HepG2 (cell line): ENCODE measurements around the gene ACTRT2. TPM values are rescaled to one million over a fixed set of nuclear protein-coding genes. Genes with fewer than 3 reads are reported as not detected.
A peak's percentile ranks its signal among the peaks of the same experiment; 100 is the strongest.

Experiments used
- ATAC-seq: fragments of 200-7000 bp; cut with Tn5 transposase; 3 replicates; pipeline ENCODE4 v1.9.1; 2020; ENCODE audit warnings: mild to moderate bottlenecking, moderate library complexity
- BruUV-seq: library from RNA; stranded (reverse); fragments of 400-500 nt; replicated peaks from 2 replicates; lab custom pipeline; 2021; lab: Mats Ljungman, UMichigan
- CTCF ChIA-PET: fragments of 300-600 bp; formaldehyde crosslinking; extraction: SDS; loops from one replicate; lab custom pipeline; 2021; ENCODE audit warnings: low total read pairs, inconsistent platforms, low intra/inter-chr PET ratio; lab: Yijun Ruan, JAX
- POLR2A ChIA-PET: fragments of 350-600 bp; sonication (Branson Sonifier 250); formaldehyde crosslinking; loops from one replicate; lab custom pipeline; 2020; ENCODE audit warnings: antibody characterized with exemption, inconsistent platforms; lab: Yijun Ruan, JAX
- DNase-seq: peaks from one replicate; pipeline ENCODE4 v3.0.0-alpha.2; 2015; ENCODE audit warnings: low spot score
- FAIRE-seq: peaks from 3 replicates; lab custom pipeline; 2011; peaks lifted over from hg19 to GRCh38; lab: Jason Lieb, UNC
- H2AFZ ChIP-seq: one replicate; pipeline ENCODE4 v1.6.1; 2011; ENCODE audit warnings: low read length, inconsistent platforms
- H3K27ac ChIP-seq: fragments of 300-600 bp; 3 replicates; pipeline ENCODE4 v1.8.0; 2011; ENCODE audit warnings: mixed run types, mild to moderate bottlenecking, mixed read lengths, low read length, inconsistent platforms; ENCODE audit not compliant: insufficient read depth; ENCODE audit errors: extremely low read length
- H3K27me3 ChIP-seq, 2 experiments: fragments of 200-600 bp in 1 of 2; 2 replicates in 1 of 2; 3 replicates in 1 of 2; pipeline versions ENCODE4 v1.6.0 to v1.8.0; 2011; ENCODE audit warnings: low read length in 2 of 2, mild to moderate bottlenecking in 2 of 2, moderate library complexity in 2 of 2, inconsistent platforms in 1 of 2; ENCODE audit not compliant: insufficient read depth in 2 of 2, control insufficient read depth in 1 of 2
- H3K36me3 ChIP-seq, 2 experiments: fragments of 200-600 bp in 1 of 2; replicated peaks in 1 of 2; 2 replicates in 1 of 2; 3 replicates in 1 of 2; pipeline versions ENCODE4 v1.5.1 to v1.8.0; 2011; ENCODE audit warnings: low read length in 2 of 2, inconsistent platforms in 1 of 2; ENCODE audit not compliant: insufficient read depth in 2 of 2, control insufficient read depth in 1 of 2
- H3K4me1 ChIP-seq: 2 replicates; pipeline ENCODE4 v1.5.1; 2012; ENCODE audit warnings: low read length, inconsistent platforms; ENCODE audit not compliant: insufficient read depth
- H3K4me2 ChIP-seq: 2 replicates; pipeline ENCODE4 v1.6.0; 2011; ENCODE audit warnings: low read depth, low read length, inconsistent platforms
- H3K4me3 ChIP-seq, 3 experiments: fragments of 200-600 bp in 1 of 3; sonication (generic), shearing (Covaris generic) in 1 of 3; replicated peaks in 1 of 3; 2 replicates each; pipeline ENCODE4 v1.5.1; 2011 to 2016; ENCODE audit warnings: low read length in 3 of 3, inconsistent platforms in 2 of 3, low read depth in 2 of 3, mild to moderate bottlenecking in 2 of 3, control low read depth in 1 of 3, mixed read lengths in 1 of 3; ENCODE audit not compliant: insufficient read depth in 1 of 3
- H3K79me2 ChIP-seq: one replicate; pipeline ENCODE4 v1.6.1; 2011; ENCODE audit warnings: low read length, inconsistent platforms; ENCODE audit not compliant: insufficient read depth
- H3K9ac ChIP-seq: 2 replicates; pipeline ENCODE4 v1.6.0; 2011; ENCODE audit warnings: mild to moderate bottlenecking, low read depth, low read length, inconsistent platforms; ENCODE audit not compliant: insufficient read depth
- H3K9me3 ChIP-seq: 2 replicates; pipeline ENCODE4 v1.5.1; 2012; ENCODE audit warnings: mild to moderate bottlenecking, low read length
- H4K20me1 ChIP-seq: 2 replicates; pipeline ENCODE4 v1.6.0; 2011; ENCODE audit warnings: inconsistent platforms, mild to moderate bottlenecking, low read length, moderate library complexity; ENCODE audit not compliant: insufficient read depth
- ARNTL ChIP-seq: sonication (generic); formaldehyde crosslinking; IDR thresholded peaks from 2 replicates; pipeline ENCODE4 v1.4.0; 2020; ENCODE audit warnings: mild to moderate bottlenecking, missing genetic modification reagents
- MNT ChIP-seq: fragments of 450-650 bp; IDR thresholded peaks from 2 replicates; pipeline ENCODE4 v1.6.1; 2016
- SMYD3 ChIP-seq: sonication (generic); formaldehyde crosslinking; IDR thresholded peaks from 2 replicates; pipeline ENCODE4 v1.8.1; 2023; ENCODE audit warnings: mild to moderate bottlenecking, missing genetic modification reagents
- SNAPC4 ChIP-seq: sonication (generic); formaldehyde crosslinking; IDR thresholded peaks from 2 replicates; pipeline ENCODE4 v1.4.0; 2020; ENCODE audit warnings: mild to moderate bottlenecking, missing genetic modification reagents
- ZBTB46 ChIP-seq: sonication (generic); formaldehyde crosslinking; IDR thresholded peaks from 2 replicates; pipeline ENCODE4 v1.4.0; 2020; ENCODE audit warnings: mild to moderate bottlenecking, missing genetic modification reagents, borderline replicate concordance
- ZEB1 ChIP-seq: IDR thresholded peaks from 2 replicates; pipeline ENCODE4 v1.6.1; 2012; ENCODE audit warnings: mild to moderate bottlenecking, low read depth, inconsistent platforms; ENCODE audit not compliant: insufficient replicate concordance
- ZNF883 ChIP-seq: sonication (generic); formaldehyde crosslinking; IDR thresholded peaks from 2 replicates; pipeline ENCODE4 v1.5.1; 2020; ENCODE audit warnings: mild to moderate bottlenecking, missing genetic modification reagents; ENCODE audit errors: not compliant biosample characterization
- WGBS: methylation state at CpG from one replicate; pipeline ENCODE4 v1.1.6; 2017; ENCODE audit warnings: low lambda C conversion rate; 5-methylcytosine and 5-hydroxymethylcytosine counted together
- in situ Hi-C: cut with HindIII; loops from 2 replicates; pipeline ENCODE4 v1.10.0; 2017; ENCODE audit warnings: low pct_unique_long_range_greater_than_20kb; ENCODE audit not compliant: extremely low pct_ligation_motif_present
- intact Hi-C: fragments of 100-400 bp; cut with micrococcal nuclease; formaldehyde crosslinking; loops from one replicate; pipeline ENCODE4 v1.10.0; 2022; ENCODE audit not compliant: unreplicated experiment
- polyA plus RNA-seq, 8 experiments: library from polyadenylated mRNA; depleted of rRNA in 3 of 8; stranded (reverse) in 7 of 8; unstranded in 1 of 8; fragments of >200 nt; fragmentation: Illumina TruSeq in 4 of 8; extraction: Trizol in 4 of 8; gene quantifications; 2 replicates each; pipeline versions ENCODE4 v1.2.1 to v1.2.3, GENCODE V29; 2011 to 2016; ENCODE audit warnings: low read depth in 4 of 8, missing spikeins in 1 of 8, mixed read lengths in 1 of 8; ENCODE audit not compliant: insufficient read depth in 1 of 8
- total RNA-seq, 5 experiments: library from RNA; depleted of rRNA; stranded (reverse); fragments of >200 nt; fragmentation: Illumina TruSeq; extraction: Trizol; gene quantifications; 2 replicates each; pipeline ENCODE4 v1.2.3, GENCODE V29; 2016; ENCODE audit warnings: low read depth in 1 of 5

ACTRT2 gene
- total and polyA plus RNA-seq, 2 of the 13 experiments (the other 11 are each of a cell fraction or from before 2014, with no cell fraction given), result not detected

- TF ChIP-seq MNT (peak; percentile 53; the same call in 1 of the 2 replicates), ZNF883 (CRISPR knock-in tag) (no peak)
- 0 out of 2 replicates have a peak, but pooled peaks cover 4% of the 10 kb centered on the region for H4K20me1 ChIP-seq
- H3K4me3 ChIP-seq, result no peak overlapping the region
- ATAC-seq, result no peak
- DNase-seq, result no peak
- no peak overlapping the region for H3K4me2 ChIP-seq
- 0% methylated on average over 6 of the region's 7 CpGs for WGBS
- H2AFZ ChIP-seq, result no peak overlapping the region
- H3K9ac ChIP-seq, result no peak overlapping the region
- ChIA-PET POLR2A (no interaction called here), CTCF (no interaction called here)
- peaks cover 21 to 97% of the 10 kb centered on the region in 2 experiments for H3K27me3 ChIP-seq
- no peak for FAIRE-seq
- no peaks in the 10 kb centered on the region for H3K9me3 ChIP-seq
- no peaks in the 10 kb centered on the region for H3K36me3 ChIP-seq
- intact Hi-C loops (no loop called here), in situ Hi-C loops (no loop called here)
- H3K79me2 ChIP-seq, result no peaks in the 10 kb centered on the region
- H3K27ac ChIP-seq, result no peak overlapping the region
- BruUV-seq, result no TSS peak
- no peaks in the 10 kb centered on the region for H3K4me1 ChIP-seq
These were observed 12.9 kb downstream of the ACTRT2 start for GRCh38 chr1:3034162-3034561.

- in situ Hi-C loops, result no loop called here
- ChIA-PET CTCF (no interaction called here), POLR2A (no interaction called here)
- no peak overlapping the region for H2AFZ ChIP-seq
- H3K27me3 ChIP-seq, result peaks cover 18 to 96% of the 10 kb centered on the region in 2 experiments
- DNase-seq (no peak), FAIRE-seq (no peak), ATAC-seq (no peak)
- H3K4me1 ChIP-seq, result no peaks in the 10 kb centered on the region
- intact Hi-C loops, result no loop called here
- no peak overlapping the region for H3K9ac ChIP-seq
- no peaks in the 10 kb centered on the region for H3K9me3 ChIP-seq
- BruUV-seq, result no TSS peak
- WGBS, result 13% methylated on average over 4 of the region's 14 CpGs
- H3K4me2 ChIP-seq, result no peak overlapping the region
- no peaks in the 10 kb centered on the region for H3K36me3 ChIP-seq
- no peaks in the 10 kb centered on the region for H3K79me2 ChIP-seq
- H3K27ac ChIP-seq, result no peak overlapping the region
- 0 out of 2 replicates have a peak, but pooled peaks cover 4% of the 10 kb centered on the region for H4K20me1 ChIP-seq
- no peak overlapping the region for H3K4me3 ChIP-seq
- TF ChIP-seq SMYD3, result no peak
- no peak for TF ChIP-seq ZBTB46 (CRISPR knock-in tag)
- no peak for TF ChIP-seq SNAPC4 (CRISPR knock-in tag)
- TF ChIP-seq ZEB1, result no peak
- TF ChIP-seq ARNTL, result no peak
These were observed 13.7 kb downstream of the ACTRT2 start for GRCh38 chr1:3034728-3035562.
